ENCODE data around the gene DPPA3. TPM values are rescaled to one million over a fixed set of nuclear protein-coding genes. Genes with fewer than 3 reads are reported as not detected.
A peak's percentile ranks its signal among the peaks of the same experiment; 100 is the strongest.

DPPA3 gene
- total and polyA plus RNA-seq, 2 of the 8 experiments (the other 6 are each of a cell fraction or from before 2014, with no cell fraction given), result 0.30 to 1.2 TPM

- H3K79me1 ChIP-seq (ENCODE audit: low read depth, low read length), result no peaks in the 10 kb centered on the region
- no peak overlapping the region for H3K4ac ChIP-seq (replicated peaks; ENCODE audit: insufficient read length, low read depth, low read length)
- H3K9ac ChIP-seq (replicated peaks in 1 of 4; ENCODE audit: extremely low read depth in 1 of 4, low read depth in 3 of 4, low read length in 3 of 4), result no peak overlapping the region
- no peak overlapping the region for H3K4me3 ChIP-seq (ENCODE audit: extremely low read depth in 1 of 4, insufficient read depth in 2 of 4, low read depth in 3 of 4, low read length in 4 of 4)
- H3K14ac ChIP-seq (ENCODE audit: insufficient read length), result no peak overlapping the region
- no peaks in the 10 kb centered on the region for H3K27me3 ChIP-seq (replicated peaks in 1 of 4; ENCODE audit: control insufficient read depth in 3 of 4, extremely low read depth in 1 of 4, insufficient read depth in 3 of 4, low read length in 3 of 4)
- H4K5ac ChIP-seq (ENCODE audit: insufficient read length, low read depth, low read length), result no peak overlapping the region
- 0 out of 2 replicates have a peak overlapping the region, but pooled peaks have one; percentile 43 for H2AK5ac ChIP-seq (ENCODE audit: low read depth, low read length)
- no peak overlapping the region for H2BK15ac ChIP-seq (ENCODE audit: low read length)
- CTCF ChIA-PET (ENCODE audit: partially characterized antibody), result interaction anchor here (1.1 to 1.8 kb wide), 4 partner anchors 15 to 76 kb away, joined by 4 to 8 read pairs (median 6); partner anchors contain the start of gene CLEC4C
- POLR2A ChIA-PET (ENCODE audit: partially characterized antibody), result interaction anchor here (0.7 kb wide), 1 partner anchor 56 kb away, joined by 4 read pairs; no protein-coding TSS in a partner anchor
- peaks cover 0 to 3% (median 0%) of the 10 kb centered on the region in 4 experiments; a peak in 1 of 7 replicates for H3K4me1 ChIP-seq (replicated peaks in 1 of 4; ENCODE audit: control insufficient read depth in 3 of 4, insufficient read depth in 4 of 4, low read length in 3 of 4)
- no peak overlapping the region for H3K18ac ChIP-seq (ENCODE audit: extremely low read depth, low read length)
- H3K23me2 ChIP-seq (ENCODE audit: low read depth, low read length), result no peaks in the 10 kb centered on the region
- H3K56ac ChIP-seq (replicated peaks; ENCODE audit: insufficient read length, low read depth, low read length), result no peak overlapping the region
- 81% methylated on average over 5 of the region's 5 CpGs; no CpG with 5 or more reads in 1 of the 2 experiments for WGBS, 2 experiments (ENCODE audit: extremely low coverage in 1 of 2, insufficient coverage in 1 of 2, insufficient read length in 1 of 2, insufficient replicate concordance in 2 of 2, low coverage in 1 of 2, low lambda C conversion rate in 2 of 2, missing lambda C conversion rate in 1 of 2)
- H3K36me3 ChIP-seq (ENCODE audit: control insufficient read depth in 2 of 4, insufficient read depth in 4 of 4, low read length in 3 of 4), result no peaks in the 10 kb centered on the region
- no peak overlapping the region for H2BK20ac ChIP-seq (ENCODE audit: low read length)
- H3K23ac ChIP-seq (ENCODE audit: insufficient read length), result no peak overlapping the region
- no peak overlapping the region for H2BK5ac ChIP-seq (ENCODE audit: low read depth, low read length)
- no peak overlapping the region for H4K8ac ChIP-seq (ENCODE audit: extremely low read depth, insufficient read depth, low read length)
- no peaks in the 10 kb centered on the region for H3K79me2 ChIP-seq (ENCODE audit: control insufficient read depth in 1 of 2, insufficient read depth in 2 of 2, low read length in 2 of 2)
- H4K91ac ChIP-seq (replicated peaks; ENCODE audit: insufficient read length, low read length), result no peak overlapping the region
- H4K20me1 ChIP-seq (replicated peaks in 1 of 2; ENCODE audit: control insufficient read depth in 1 of 2, insufficient read depth in 2 of 2, low read length in 2 of 2), result no peaks in the 10 kb centered on the region
- FAIRE-seq, result no peak
- H2BK12ac ChIP-seq (ENCODE audit: low read depth, low read length), result no peak overlapping the region
- H2AFZ ChIP-seq (ENCODE audit: low read length), result no peak overlapping the region
- no peaks in the 10 kb centered on the region for H3K9me3 ChIP-seq (ENCODE audit: insufficient read depth in 2 of 2, low read depth in 1 of 2, low read length in 1 of 2)
- H3K4me2 ChIP-seq (ENCODE audit: insufficient read depth in 1 of 2, low read depth in 2 of 2, low read length in 2 of 2), result no peak overlapping the region
- no peak for DNase-seq (ENCODE audit: low read depth in 1 of 2, low spot score in 2 of 2)
- no peak overlapping the region for H3K27ac ChIP-seq (ENCODE audit: low read depth, low read length)
- no peak overlapping the region for H2BK120ac ChIP-seq (replicated peaks; ENCODE audit: low read depth, low read length)
- no peak for TF ChIP-seq POU5F1 (IDR thresholded peaks at IDR 0.05; ENCODE audit: low read depth, low read length)
- TF ChIP-seq SP2 (IDR thresholded peaks at IDR 0.05; ENCODE audit: low read length), result no peak
- no peak for TF ChIP-seq EZH2 (IDR thresholded peaks at IDR 0.05; ENCODE audit: low read depth, low read length, severe bottlenecking)
- no peak for TF ChIP-seq RAD21 (IDR thresholded peaks at IDR 0.05 in 1 of 2, conservative IDR thresholded peaks at IDR 0.05 in 1 of 2; ENCODE audit: low read depth in 2 of 2, low read length in 2 of 2)
- TF ChIP-seq MAFK (IDR thresholded peaks at IDR 0.05; ENCODE audit: low read depth, low read length), result no peak
- TF ChIP-seq USF2 (IDR thresholded peaks at IDR 0.05; ENCODE audit: low read length), result no peak
- TF ChIP-seq CEBPB (IDR thresholded peaks at IDR 0.05; ENCODE audit: low read depth, low read length), result no peak
- no peak for TF ChIP-seq RNF2 (IDR thresholded peaks at IDR 0.05; ENCODE audit: borderline replicate concordance, low read depth, low read length, missing control alignments, poor library complexity, severe bottlenecking)
- TF ChIP-seq KDM5A (IDR thresholded peaks at IDR 0.05; ENCODE audit: low read length), result no peak
- TF ChIP-seq YY1 (IDR thresholded peaks at IDR 0.05; ENCODE audit: low read depth, low read length), result no peak
- no peak for TF ChIP-seq E2F6 (IDR thresholded peaks at IDR 0.05)
- TF ChIP-seq JUN (IDR thresholded peaks at IDR 0.05; ENCODE audit: low read depth, low read length), result no peak
Observed at GRCh38 chr12:7731486-7731885, 20.3 kb downstream of the DPPA3 start.
